K562 (cell line): ENCODE measurements around the gene LONRF3. TPM values are rescaled to one million over a fixed set of nuclear protein-coding genes. Genes with fewer than 3 reads are reported as not detected.

Experiments used
- ATAC-seq: fragments of 200-7000 bp; cut with Tn5 transposase; 3 replicates; pipeline ENCODE4 v1.9.1; 2020; ENCODE audit warnings: moderate library complexity
- BruUV-seq: library from RNA; stranded (reverse); fragments of 400-500 nt; replicated peaks from 2 replicates; lab custom pipeline; 2021; lab: Mats Ljungman, UMichigan
- CTCF ChIA-PET: fragments of 300-600 bp; formaldehyde crosslinking; extraction: SDS; loops from one replicate; lab custom pipeline; 2021; ENCODE audit warnings: low intra/inter-chr PET ratio; lab: Yijun Ruan, JAX
- POLR2A ChIA-PET: fragments of 300-600, 350-650 bp; sonication (Branson Sonifier 250); formaldehyde crosslinking; extraction: SDS; loops from one replicate; lab custom pipeline; 2021; ENCODE audit warnings: antibody characterized with exemption, inconsistent platforms; lab: Yijun Ruan, JAX
- DNase-seq, 4 experiments: peaks; one replicate each; pipeline versions ENCODE4 v3.0.0 to v3.0.0-alpha.2; 2011 to 2018; ENCODE audit warnings: low spot score in 3 of 4, mixed read lengths in 3 of 4; ENCODE audit errors: extremely low read depth in 1 of 4
- FAIRE-seq: peaks from 2 replicates; lab custom pipeline; 2011; peaks lifted over from hg19 to GRCh38; lab: Jason Lieb, UNC
- H2AFZ ChIP-seq: 2 replicates; pipeline ENCODE4 v1.6.0; 2011; ENCODE audit warnings: low read depth, low read length, control low read depth, inconsistent platforms
- H3K27ac ChIP-seq: fragments of 200-600 bp; 3 replicates; pipeline ENCODE4 v1.8.0; 2011; ENCODE audit warnings: low read depth, mild to moderate bottlenecking, control low read depth, inconsistent platforms, low read length, moderate library complexity, mixed read lengths; ENCODE audit errors: extremely low read depth
- H3K27me3 ChIP-seq, 2 experiments: fragments of 300-600 bp in 1 of 2; 2 replicates in 1 of 2; 3 replicates in 1 of 2; pipeline versions ENCODE4 v1.6.0 to v1.8.0; 2011; ENCODE audit warnings: inconsistent platforms in 2 of 2, low read length in 2 of 2, mild to moderate bottlenecking in 1 of 2, mixed read lengths in 1 of 2, moderate library complexity in 1 of 2; ENCODE audit not compliant: control insufficient read depth in 2 of 2, insufficient read depth in 2 of 2
- H3K36me3 ChIP-seq: fragments of 300-600 bp; 3 replicates; pipeline ENCODE4 v1.8.0; 2011; ENCODE audit warnings: mild to moderate bottlenecking, low read length, inconsistent platforms; ENCODE audit not compliant: control insufficient read depth, insufficient read depth
- H3K4me1 ChIP-seq, 2 experiments: fragments of 200-600 bp in 1 of 2; replicated peaks in 1 of 2; 2 replicates in 1 of 2; 3 replicates in 1 of 2; pipeline versions ENCODE4 v1.5.1 to v1.8.0; 2011; ENCODE audit warnings: inconsistent platforms in 2 of 2, low read length in 2 of 2, mild to moderate bottlenecking in 1 of 2, mixed read lengths in 1 of 2, moderate library complexity in 1 of 2; ENCODE audit not compliant: control insufficient read depth in 2 of 2, insufficient read depth in 2 of 2
- H3K4me2 ChIP-seq: 2 replicates; pipeline ENCODE4 v1.6.1; 2011; ENCODE audit warnings: low read length, control low read depth, inconsistent platforms, mixed read lengths; ENCODE audit not compliant: insufficient read depth
- H3K4me3 ChIP-seq: fragments of 200-600 bp; sonication (generic), shearing (Covaris generic); 2 replicates; pipeline ENCODE4 v1.5.1; 2016; ENCODE audit warnings: control low read depth, inconsistent platforms
- H3K79me2 ChIP-seq: fragments of 200-600 bp; 3 replicates; pipeline ENCODE4 v1.8.0; 2011; ENCODE audit warnings: low read length, inconsistent platforms; ENCODE audit not compliant: control insufficient read depth, insufficient read depth
- H3K9ac ChIP-seq, 2 experiments: 2 replicates each; pipeline versions ENCODE4 v1.6.0 to v1.6.1; 2011; ENCODE audit warnings: low read depth in 2 of 2, low read length in 2 of 2, control low read depth in 1 of 2, inconsistent platforms in 1 of 2, mild to moderate bottlenecking in 1 of 2, mixed read lengths in 1 of 2; ENCODE audit not compliant: insufficient read depth in 1 of 2
- H3K9me1 ChIP-seq: one replicate; pipeline ENCODE4 v1.6.0; 2011; ENCODE audit warnings: inconsistent platforms, mild to moderate bottlenecking, low read length, moderate library complexity; ENCODE audit not compliant: control insufficient read depth, insufficient read depth
- H3K9me3 ChIP-seq: replicated peaks from 2 replicates; pipeline ENCODE4 v1.5.1; 2011; ENCODE audit warnings: low read depth, low read length, inconsistent platforms; ENCODE audit not compliant: control insufficient read depth, insufficient read depth
- H4K20me1 ChIP-seq: replicated peaks from 2 replicates; pipeline ENCODE4 v1.6.1; 2011; ENCODE audit warnings: low read length, inconsistent platforms, mixed read lengths; ENCODE audit not compliant: control insufficient read depth, insufficient read depth
- GTF2B ChIP-seq: IDR thresholded peaks from 2 replicates; pipeline ENCODE4 v1.6.1; 2011; ENCODE audit not compliant: insufficient read length; ENCODE audit errors: extremely low read depth
- HMGN3 ChIP-seq: IDR thresholded peaks from 2 replicates; pipeline ENCODE4 v1.6.1; 2011; ENCODE audit warnings: borderline replicate concordance, low read depth, mild to moderate bottlenecking, mixed read lengths, low read length; ENCODE audit not compliant: insufficient read length; ENCODE audit errors: extremely low read depth
- HSF4 ChIP-seq: fragments of 250-450 bp; sonication (Bioruptor Pico); IDR thresholded peaks from 2 replicates; pipeline ENCODE4 v2.1.2; 2022; ENCODE audit warnings: mild to moderate bottlenecking, moderate library complexity, borderline replicate concordance
- MYC ChIP-seq, 2 experiments: fragments of 250-450 bp in 1 of 2; sonication (Bioruptor Pico) in 1 of 2; IDR thresholded peaks; 2 replicates each; pipeline versions ENCODE4 v1.5.1 to v1.6.1; 2012 to 2021; ENCODE audit warnings: low read depth in 2 of 2, borderline replicate concordance in 1 of 2, improper control_type of control experiment in 1 of 2, low read length in 1 of 2, mild to moderate bottlenecking in 1 of 2, moderate library complexity in 1 of 2
- RB1 ChIP-seq: fragments of 450-650 bp; IDR thresholded peaks from 2 replicates; pipeline ENCODE4 v1.6.1; 2017; ENCODE audit warnings: low read depth, mild to moderate bottlenecking
- ZNF282 ChIP-seq: sonication (generic); formaldehyde crosslinking; IDR thresholded peaks from 2 replicates; pipeline ENCODE4 v1.8.1; 2023; ENCODE audit warnings: missing genetic modification reagents
- WGBS: fragments of 100-300 bp; shearing (Covaris generic); methylation state at CpG from one replicate; pipeline ENCODE4 v1.1.6; 2016; ENCODE audit warnings: low coverage, mixed read lengths; ENCODE audit not compliant: insufficient coverage; ENCODE audit errors: missing lambda C conversion rate; 5-methylcytosine and 5-hydroxymethylcytosine counted together
- in situ Hi-C: fragments of 300-500 bp; cut with MboI; formaldehyde crosslinking; loops from 4 replicates; pipeline ENCODE4 v1.15.0; 2018; ENCODE audit warnings: inconsistent platforms, mixed read lengths
- intact Hi-C: fragments of 100-400 bp; cut with micrococcal nuclease; formaldehyde crosslinking; loops from 2 replicates; pipeline ENCODE4 v1.14.2; 2022
- polyA plus RNA-seq, 8 experiments: library from polyadenylated mRNA; depleted of rRNA in 4 of 8; stranded (reverse) in 5 of 8; unstranded in 3 of 8; fragments of >200 nt; fragmentation: Nextera tagmentation in 2 of 8; fragmentation: Illumina TruSeq in 1 of 8; extraction: Ambion mirVana in 2 of 8; extraction: Trizol in 1 of 8; gene quantifications; 2 replicates each; pipeline versions ENCODE4 v1.2.1 to v1.2.3, GENCODE V29; 2011 to 2014; ENCODE audit warnings: inconsistent platforms in 1 of 8, missing spikeins in 1 of 8
- total RNA-seq, 7 experiments: library from RNA; depleted of rRNA in 6 of 7; stranded (reverse); fragments of >200 nt in 6 of 7; fragmentation: Illumina TruSeq in 2 of 7; extraction: Trizol in 2 of 7; gene quantifications; 2 replicates each; pipeline versions ENCODE4 v1.2.1 to v1.2.3, GENCODE V29; 2011 to 2021; ENCODE audit warnings: low replicate concordance in 1 of 7
- TF ChIP-seq, protein P1 (sequence below): fragments of 250-450 bp; sonication (Bioruptor Pico); IDR thresholded peaks from 2 replicates; pipeline ENCODE4 v1.8.0; 2022; ENCODE audit warnings: inconsistent platforms, mild to moderate bottlenecking, moderate library complexity, borderline replicate concordance
- TF ChIP-seq, protein P2 (sequence below): fragments of 250-450 bp; sonication (Bioruptor Pico); IDR thresholded peaks from 2 replicates; pipeline ENCODE4 v1.4.0; 2020; ENCODE audit warnings: mild to moderate bottlenecking, moderate library complexity

Gene LONRF3
- total and polyA plus RNA-seq, 9 of the 15 experiments (the other 6 are each of a cell fraction or from before 2014, with no cell fraction given): 1.3 to 22.0 (median 8.7) TPM

GRCh38 chrX:119045884-119046283 lies 71.5 kb downstream of the LONRF3 start:
- Histone ChIP-seq H3K79me2 (no peaks in the 10 kb centered on the region), H3K4me3 (no peak overlapping the region), H4K20me1 (no peaks in the 10 kb centered on the region), H3K9me1 (no peaks in the 10 kb centered on the region), H3K4me2 (no peak overlapping the region), H3K27ac (no peak overlapping the region), H3K9ac (no peak overlapping the region)
- no peak for DNase-seq
- 8% methylated on average over 1 of the region's 2 CpGs for WGBS
- CTCF ChIA-PET: no interaction called here
- ATAC-seq: no peak
- intact Hi-C loops: no loop called here
- in situ Hi-C loops: no loop called here
- no TSS peak for BruUV-seq
- FAIRE-seq: no peak
- TF ChIP-seq GTF2B (no peak), HMGN3 (no peak), RB1 (no peak), HSF4 (no peak), ZNF282 (CRISPR knock-in tag) (no peak), MYC (IDR thresholded peaks at IDR 0.05; ENCODE audit: low read depth, low read length) (no peak), MYC (CRISPR knock-in tag; IDR thresholded peaks at IDR 0.05; ENCODE audit: borderline replicate concordance, low read depth) (no peak)
- TF ChIP-seq, protein P1, sequence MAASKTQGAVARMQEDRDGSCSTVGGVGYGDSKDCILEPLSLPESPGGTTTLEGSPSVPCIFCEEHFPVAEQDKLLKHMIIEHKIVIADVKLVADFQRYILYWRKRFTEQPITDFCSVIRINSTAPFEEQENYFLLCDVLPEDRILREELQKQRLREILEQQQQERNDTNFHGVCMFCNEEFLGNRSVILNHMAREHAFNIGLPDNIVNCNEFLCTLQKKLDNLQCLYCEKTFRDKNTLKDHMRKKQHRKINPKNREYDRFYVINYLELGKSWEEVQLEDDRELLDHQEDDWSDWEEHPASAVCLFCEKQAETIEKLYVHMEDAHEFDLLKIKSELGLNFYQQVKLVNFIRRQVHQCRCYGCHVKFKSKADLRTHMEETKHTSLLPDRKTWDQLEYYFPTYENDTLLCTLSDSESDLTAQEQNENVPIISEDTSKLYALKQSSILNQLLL (CRISPR knock-in tag): no peak
- TF ChIP-seq, protein P2, sequence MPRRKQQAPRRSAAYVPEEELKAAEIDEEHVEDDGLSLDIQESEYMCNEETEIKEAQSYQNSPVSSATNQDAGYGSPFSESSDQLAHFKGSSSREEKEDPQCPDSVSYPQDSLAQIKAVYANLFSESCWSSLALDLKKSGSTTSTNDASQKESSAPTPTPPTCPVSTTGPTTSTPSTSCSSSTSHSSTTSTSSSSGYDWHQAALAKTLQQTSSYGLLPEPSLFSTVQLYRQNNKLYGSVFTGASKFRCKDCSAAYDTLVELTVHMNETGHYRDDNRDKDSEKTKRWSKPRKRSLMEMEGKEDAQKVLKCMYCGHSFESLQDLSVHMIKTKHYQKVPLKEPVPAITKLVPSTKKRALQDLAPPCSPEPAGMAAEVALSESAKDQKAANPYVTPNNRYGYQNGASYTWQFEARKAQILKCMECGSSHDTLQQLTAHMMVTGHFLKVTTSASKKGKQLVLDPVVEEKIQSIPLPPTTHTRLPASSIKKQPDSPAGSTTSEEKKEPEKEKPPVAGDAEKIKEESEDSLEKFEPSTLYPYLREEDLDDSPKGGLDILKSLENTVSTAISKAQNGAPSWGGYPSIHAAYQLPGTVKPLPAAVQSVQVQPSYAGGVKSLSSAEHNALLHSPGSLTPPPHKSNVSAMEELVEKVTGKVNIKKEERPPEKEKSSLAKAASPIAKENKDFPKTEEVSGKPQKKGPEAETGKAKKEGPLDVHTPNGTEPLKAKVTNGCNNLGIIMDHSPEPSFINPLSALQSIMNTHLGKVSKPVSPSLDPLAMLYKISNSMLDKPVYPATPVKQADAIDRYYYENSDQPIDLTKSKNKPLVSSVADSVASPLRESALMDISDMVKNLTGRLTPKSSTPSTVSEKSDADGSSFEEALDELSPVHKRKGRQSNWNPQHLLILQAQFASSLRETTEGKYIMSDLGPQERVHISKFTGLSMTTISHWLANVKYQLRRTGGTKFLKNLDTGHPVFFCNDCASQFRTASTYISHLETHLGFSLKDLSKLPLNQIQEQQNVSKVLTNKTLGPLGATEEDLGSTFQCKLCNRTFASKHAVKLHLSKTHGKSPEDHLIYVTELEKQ: no peak
- TF ChIP-seq, all 486 proteins: peak for 0
- POLR2A ChIA-PET: no interaction called here
- Histone ChIP-seq H3K36me3 (no peaks in the 10 kb centered on the region), H2AFZ (no peak overlapping the region), H3K9me3 (no peaks in the 10 kb centered on the region), H3K4me1 (peaks cover 0 to 6% of the 10 kb centered on the region in 2 experiments; a peak in 2 of 5 replicates), H3K27me3 (no peaks in the 10 kb centered on the region)
